ENCODE results near the gene HAND2. TPM values are rescaled to one million over a fixed set of nuclear protein-coding genes. Genes with fewer than 3 reads are reported as not detected.
A peak's percentile ranks its signal among the peaks of the same experiment; 100 is the strongest.

The HAND2 gene
- total and polyA plus RNA-seq, 12 donors, result 48.6 to 196 (median 117) TPM

- intact Hi-C loops (cut with DNase I), result loop anchor here in 8 of 10 donors (5.0 to 10.0 kb wide), 3 partner anchors 68 to 175 kb away; no protein-coding TSS in a partner anchor
- peak overlapping the region in 6 of 10 donors; percentile 1 to 64 (median 48) for H3K27ac ChIP-seq
- ATAC-seq, result no peak
- no peaks in the 10 kb centered on the region for H3K9me3 ChIP-seq
- H3K4me1 ChIP-seq, result peaks cover 0 to 53% (median 20%) of the 10 kb centered on the region in 9 donors
- WGBS, 2 donors, result 69 to 70% methylated on average over 3 of the region's 3 CpGs
- no peak overlapping the region for H3K4me3 ChIP-seq
- TF ChIP-seq CTCF (IDR thresholded peaks at IDR 0.05), result no peak
- no peaks in the 10 kb centered on the region for H3K36me3 ChIP-seq
- DNase-seq, result no peak
- H3K27me3 ChIP-seq, result peaks cover 0 to 14% (median 0%) of the 10 kb centered on the region in 7 donors
Measured at GRCh38 chr4:173490256-173490655, 39.8 kb downstream of the HAND2 start.

- DNase-seq (no peak), ATAC-seq (no peak)
- H3K4me1 ChIP-seq, result peaks cover 0 to 50% (median 20%) of the 10 kb centered on the region in 9 donors
- H3K27me3 ChIP-seq, result peaks cover 0 to 7% (median 0%) of the 10 kb centered on the region in 7 donors
- H3K36me3 ChIP-seq, result no peaks in the 10 kb centered on the region
- intact Hi-C loops (cut with DNase I), result loop anchor here in 1 of 10 donors (5.0 kb wide), 1 partner anchor 42 kb away; no protein-coding TSS in a partner anchor
- H3K9me3 ChIP-seq, result no peaks in the 10 kb centered on the region
- no peak for TF ChIP-seq CTCF (IDR thresholded peaks at IDR 0.05)
- H3K27ac ChIP-seq, result peak overlapping the region in 1 of 10 donors; percentile 64
- no peak overlapping the region for H3K4me3 ChIP-seq
Measured at GRCh38 chr4:173489514-173489913, 40.5 kb downstream of the HAND2 start.

GRCh38 chr4:173488656-173489055 is 41.4 kb downstream of the HAND2 start:
- intact Hi-C loops (cut with DNase I), result loop anchor here in 1 of 10 donors (5.0 kb wide), 1 partner anchor 41 kb away; no protein-coding TSS in a partner anchor
- Histone ChIP-seq H3K4me1 (peaks cover 0 to 48% (median 20%) of the 10 kb centered on the region in 9 donors), H3K4me3 (no peak overlapping the region), H3K9me3 (no peaks in the 10 kb centered on the region), H3K27ac (peak overlapping the region in 1 of 10 donors; percentile 73), H3K36me3 (no peaks in the 10 kb centered on the region), H3K27me3 (no peaks in the 10 kb centered on the region)
- 36% methylated on average over 1 of the region's 1 CpG for WGBS, 2 donors
- ATAC-seq (no peak), DNase-seq (no peak)
- no peak for TF ChIP-seq CTCF (IDR thresholded peaks at IDR 0.05)

GRCh38 chr4:173488074-173488473 is 42.0 kb downstream of the HAND2 start:
- Histone ChIP-seq H3K36me3 (no peaks in the 10 kb centered on the region), H3K9me3 (no peaks in the 10 kb centered on the region), H3K4me3 (no peak overlapping the region), H3K27ac (peak overlapping the region in 1 of 10 donors; percentile 73), H3K27me3 (no peaks in the 10 kb centered on the region), H3K4me1 (peaks cover 0 to 48% (median 20%) of the 10 kb centered on the region in 9 donors)
- DNase-seq (no peak), ATAC-seq (no peak)
- WGBS, 2 donors, result 89 to 97% methylated on average over 1 of the region's 1 CpG
- no peak for TF ChIP-seq CTCF (IDR thresholded peaks at IDR 0.05)
- intact Hi-C loops (cut with DNase I), result loop anchor here in 1 of 10 donors (5.0 kb wide), 1 partner anchor 41 kb away; no protein-coding TSS in a partner anchor

Data from heart right ventricle (tissue), 16 donors.